Heart left ventricle (tissue), 16 donors: ENCODE measurements around the gene CDCA7. TPM values are rescaled to one million over a fixed set of nuclear protein-coding genes. Genes with fewer than 3 reads are reported as not detected.

Experiments
- ATAC-seq, 4 donors: fragments of 200-7000 bp; cut with Tn5 transposase; one replicate each; pipeline ENCODE4 v1.9.1; 2020 to 2022; ENCODE audit warnings: moderate library complexity in 4 of 4, mild to moderate bottlenecking in 3 of 4, moderate number of reproducible peaks in 1 of 4
- DNase-seq, 5 donors: peaks; one replicate each; pipeline ENCODE4 v3.0.0-alpha.2; 2020
- H3K27ac ChIP-seq, 12 donors: fragments of 200-600 bp; sonication (generic) in 4 of 12; one replicate each; pipeline versions ENCODE4 v1.5.0 to v1.8.0; 2016 to 2022; ENCODE audit warnings: mild to moderate bottlenecking in 2 of 12
- H3K27me3 ChIP-seq, 9 donors: fragments of 200-600 bp; sonication (generic) in 2 of 9; one replicate each; pipeline versions ENCODE4 v1.5.1 to v1.8.0; 2016 to 2022; ENCODE audit warnings: mild to moderate bottlenecking in 3 of 9
- H3K36me3 ChIP-seq, 9 donors: fragments of 200-600 bp; sonication (generic) in 2 of 9; one replicate each; pipeline versions ENCODE4 v1.5.0 to v1.8.0; 2018 to 2022; ENCODE audit warnings: mild to moderate bottlenecking in 2 of 9
- H3K4me1 ChIP-seq, 12 donors: fragments of 200-600 bp; sonication (generic) in 4 of 12; one replicate each; pipeline versions ENCODE4 v1.5.0 to v1.8.0; 2016 to 2022; ENCODE audit warnings: mild to moderate bottlenecking in 3 of 12
- H3K4me3 ChIP-seq, 12 donors: fragments of 200-600 bp; sonication (generic) in 4 of 12; one replicate each; pipeline versions ENCODE4 v1.5.0 to v1.8.0; 2017 to 2022; ENCODE audit warnings: mild to moderate bottlenecking in 9 of 12, moderate library complexity in 4 of 12
- H3K9me3 ChIP-seq, 12 donors: fragments of 200-600 bp; sonication (generic) in 4 of 12; one replicate each; pipeline versions ENCODE4 v1.5.0 to v1.8.0; 2016 to 2022; ENCODE audit warnings: mild to moderate bottlenecking in 1 of 12
- POLR2A ChIP-seq, 2 donors: fragments of 450-650 bp; IDR thresholded peaks; one replicate each; pipeline ENCODE4 v1.6.1; 2017; ENCODE audit warnings: antibody characterized with exemption in 2 of 2, mild to moderate bottlenecking in 2 of 2, moderate library complexity in 2 of 2
- WGBS, 4 donors: extraction: QIAGEN DNeasy Blood & Tissue Kit in 2 of 4; methylation state at CpG; one replicate each; pipeline versions ENCODE4 v1.1.5 to v1.1.7; 2013 to 2018; 5-methylcytosine and 5-hydroxymethylcytosine counted together
- intact Hi-C, 10 donors: fragments of 100-400 bp; cut with DNase I; formaldehyde crosslinking; loops; one replicate each; pipeline versions ENCODE4 v1.11.1 to v1.14.2; 2022
- polyA plus RNA-seq, 2 donors: library from polyadenylated mRNA; stranded (reverse); fragments of 200-250 nt; gene quantifications; one replicate each; pipeline ENCODE4 v1.2.3, GENCODE V29; 2013
- total RNA-seq, 9 donors: library from RNA; depleted of rRNA in 2 of 9; stranded (reverse); fragments of >200 nt in 2 of 9; fragmentation: NEBNext Ultra II Directional in 3 of 9; extraction: Animal tissue kit (Norgen Biotek cat#: 25700) in 3 of 9; gene quantifications; one replicate each; pipeline versions ENCODE4 v1.1.0 to v1.2.4, GENCODE V29; 2016 to 2023
- TF ChIP-seq, protein P1 (sequence below), 12 donors: fragments of 200-600 bp; sonication (generic) in 4 of 12; IDR thresholded peaks; one replicate each; pipeline versions ENCODE4 v1.5.0 to v1.8.0; 2018 to 2022; ENCODE audit warnings: antibody characterized with exemption in 12 of 12, mild to moderate bottlenecking in 5 of 12
- donor health status: ischemic (EF 13 %, LVEDD 7.1; RV severe dilation, severe dysfunction).
- donor health status: healthy with polysubstance abuse.
- donor health status: DM: no; HTN: yes; CAD: no.
- donor health status: DM: no; HTN: no; CAD: no.
- donor health status: ischemic (EF 25% LVEDD 6.9; RV normal size, moderate dysfunction).
- donor health status: ischemic (EF 25% LVEDD 5.7; RV mildly dilated, moderate dysfunction).
- donor health status: healthy.
- donor health status: DM: yes; HTN: yes; CAD: no.
- donor health status: ischemic (EF 35%, LVEDD 5.7; RV mildly dilated, moderate dysfunction).
- donor health status: nonischemic (EF 11% LVEDD 7.7; RV severe dilation, severe dysfunction).
- donor health status: DM: yes; HTN: yes; CAD: no.
- donor health status: PGD.
- donor health status: ischemic (EF 29% LVEDD 5.4; RV normal size, mild dysfunction).
- donor health status: nonischemic (EF 23%, LVEDD 6.1; RV moderate dilation, normal function).

CDCA7 gene
- total and polyA plus RNA-seq, 11 donors, result 0.12 to 3.7 (median 0.91) TPM

DNA sequence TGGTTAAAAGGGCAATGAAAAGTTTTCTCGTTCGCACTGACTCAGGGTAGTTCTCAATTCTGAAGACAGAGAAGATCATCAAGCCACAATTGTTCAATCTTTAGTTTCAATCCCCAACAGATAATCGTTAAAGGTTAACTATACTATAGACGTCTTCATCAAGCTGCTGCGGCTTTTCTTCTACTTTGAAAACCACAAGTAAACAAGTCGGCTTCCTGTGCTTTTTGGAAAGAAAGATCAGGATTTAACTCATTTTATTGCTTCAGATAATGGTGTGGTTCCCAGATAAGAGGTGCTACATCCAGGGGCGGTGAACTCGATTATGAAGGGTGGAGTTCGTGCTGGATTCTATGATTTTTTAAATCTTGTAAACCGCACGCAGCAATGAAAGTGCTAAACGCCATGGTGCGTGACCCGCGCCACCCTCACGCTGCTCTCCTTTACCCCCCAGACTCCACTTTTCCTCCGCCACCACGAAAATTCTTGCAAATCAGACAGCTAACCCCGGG lies 545 bp upstream of the CDCA7 start:
- H3K27me3 ChIP-seq, result peaks cover 0 to 59% (median 26%) of the 10 kb centered on the region in 9 donors
- WGBS, 4 donors, result 1 to 5% (median 2%) methylated on average over 19 of the region's 19 CpGs
- H3K9me3 ChIP-seq, result no peaks in the 10 kb centered on the region
- ATAC-seq, result no peak
- H3K4me3 ChIP-seq, result peak overlapping the region; percentile 46 to 85 (median 62)
- H3K36me3 ChIP-seq, result no peaks in the 10 kb centered on the region
- H3K4me1 ChIP-seq, result peaks cover 0 to 25% (median 5%) of the 10 kb centered on the region in 12 donors
- no peak for TF ChIP-seq POLR2A (IDR thresholded peaks at IDR 0.05)
- TF ChIP-seq, protein P1, sequence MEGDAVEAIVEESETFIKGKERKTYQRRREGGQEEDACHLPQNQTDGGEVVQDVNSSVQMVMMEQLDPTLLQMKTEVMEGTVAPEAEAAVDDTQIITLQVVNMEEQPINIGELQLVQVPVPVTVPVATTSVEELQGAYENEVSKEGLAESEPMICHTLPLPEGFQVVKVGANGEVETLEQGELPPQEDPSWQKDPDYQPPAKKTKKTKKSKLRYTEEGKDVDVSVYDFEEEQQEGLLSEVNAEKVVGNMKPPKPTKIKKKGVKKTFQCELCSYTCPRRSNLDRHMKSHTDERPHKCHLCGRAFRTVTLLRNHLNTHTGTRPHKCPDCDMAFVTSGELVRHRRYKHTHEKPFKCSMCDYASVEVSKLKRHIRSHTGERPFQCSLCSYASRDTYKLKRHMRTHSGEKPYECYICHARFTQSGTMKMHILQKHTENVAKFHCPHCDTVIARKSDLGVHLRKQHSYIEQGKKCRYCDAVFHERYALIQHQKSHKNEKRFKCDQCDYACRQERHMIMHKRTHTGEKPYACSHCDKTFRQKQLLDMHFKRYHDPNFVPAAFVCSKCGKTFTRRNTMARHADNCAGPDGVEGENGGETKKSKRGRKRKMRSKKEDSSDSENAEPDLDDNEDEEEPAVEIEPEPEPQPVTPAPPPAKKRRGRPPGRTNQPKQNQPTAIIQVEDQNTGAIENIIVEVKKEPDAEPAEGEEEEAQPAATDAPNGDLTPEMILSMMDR (IDR thresholded peaks at IDR 0.05), result no peak
- intact Hi-C loops, result loop anchor here in 1 of 10 donors (10.0 kb wide), 2 partner anchors 109 to 329 kb away; no protein-coding TSS in a partner anchor
- H3K27ac ChIP-seq, result peak overlapping the region in 6 of 12 donors; percentile 37 to 69 (median 60)
- DNase-seq, result no peak

DNA sequence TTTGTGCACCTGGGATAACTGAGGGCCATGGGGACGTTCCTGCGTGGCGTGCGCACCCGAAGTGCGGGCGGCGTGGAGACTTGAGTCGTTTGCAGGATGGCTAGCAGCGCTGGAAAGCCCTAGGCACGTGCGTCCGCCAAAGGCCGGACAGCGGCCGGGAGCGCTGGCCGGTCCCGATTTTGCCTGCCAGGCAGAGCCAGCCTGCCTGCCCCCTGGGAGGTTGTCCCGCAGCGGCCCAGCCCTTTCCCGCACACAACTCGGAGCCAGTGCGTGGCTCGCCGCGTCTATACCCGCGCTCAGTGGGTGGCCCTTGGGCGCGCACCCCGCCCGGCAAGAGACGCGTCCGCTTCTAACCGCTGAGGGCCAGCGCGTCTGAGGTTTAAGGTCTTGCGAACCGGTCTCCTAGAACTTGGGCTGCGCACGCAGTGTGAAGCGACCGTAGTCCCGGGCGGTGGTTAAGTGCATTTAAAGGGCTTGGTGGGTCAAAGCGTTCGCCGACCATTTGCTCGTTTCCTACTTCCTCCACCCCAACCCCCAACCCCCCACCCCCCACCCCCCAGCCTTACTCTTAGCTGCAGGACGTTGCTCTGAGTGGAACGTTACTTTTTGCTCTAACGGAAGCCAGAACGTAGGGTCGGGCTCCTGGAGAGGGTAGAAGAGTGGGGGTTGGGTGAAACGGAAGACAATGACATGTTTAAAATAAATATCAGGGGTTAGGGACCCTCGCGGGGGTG lies 627 bp downstream of the CDCA7 start:
- intact Hi-C loops, result loop anchor here in 2 of 10 donors (5.0 to 10.0 kb wide), 3 partner anchors 110 to 330 kb away; no protein-coding TSS in a partner anchor
- DNase-seq (peak; percentile 11 to 77 (median 41)), ATAC-seq (peak in 3 of 4 donors; percentile 63 to 81 (median 73))
- 0 to 1% (median 0%) methylated on average over 31 to 59 of the region's 59 CpGs for WGBS, 4 donors
- peaks cover 0 to 59% (median 26%) of the 10 kb centered on the region in 9 donors for H3K27me3 ChIP-seq
- H3K9me3 ChIP-seq, result no peaks in the 10 kb centered on the region
- H3K36me3 ChIP-seq, result no peaks in the 10 kb centered on the region
- TF ChIP-seq POLR2A (IDR thresholded peaks at IDR 0.05), result no peak
- TF ChIP-seq, protein P1 (IDR thresholded peaks at IDR 0.05), result no peak
- H3K4me3 ChIP-seq, result peak overlapping the region; percentile 46 to 85 (median 62)
- peaks cover 0 to 25% (median 5%) of the 10 kb centered on the region in 12 donors for H3K4me1 ChIP-seq
- peak overlapping the region in 8 of 12 donors; percentile 32 to 69 (median 56) for H3K27ac ChIP-seq

DNA sequence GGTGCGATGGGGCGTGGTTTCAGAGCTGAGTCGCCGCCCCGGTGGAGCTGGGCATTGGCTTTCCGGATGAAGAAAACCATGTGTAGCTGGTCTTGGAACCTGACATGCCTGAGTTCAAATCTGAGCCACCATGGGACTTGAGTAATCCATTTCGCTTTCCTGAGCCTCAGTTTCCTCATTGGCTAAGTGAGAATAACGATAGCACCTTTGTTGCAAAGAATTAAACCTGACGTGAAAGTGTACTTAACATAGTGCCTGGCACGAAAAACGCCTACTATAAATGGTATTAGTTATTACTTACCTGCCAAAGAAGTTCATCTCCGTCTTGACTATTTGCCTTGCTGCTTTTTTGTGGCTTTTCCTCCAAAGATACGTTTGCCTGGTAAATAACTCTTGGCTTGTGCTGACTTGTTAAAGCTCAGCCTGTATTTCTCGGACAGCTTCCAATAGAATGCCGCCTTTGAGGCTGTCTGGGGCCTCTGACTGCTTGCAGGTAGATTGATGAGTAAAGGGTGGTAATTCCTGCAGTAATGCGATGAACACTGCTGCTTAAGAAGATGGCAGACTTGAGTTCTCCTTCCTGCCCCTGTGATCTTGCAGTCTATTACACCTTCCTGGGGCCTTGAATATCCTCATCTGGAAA lies 1.3 kb downstream of the CDCA7 start:
- no peaks in the 10 kb centered on the region for H3K9me3 ChIP-seq
- peaks cover 0 to 25% (median 5%) of the 10 kb centered on the region in 12 donors for H3K4me1 ChIP-seq
- H3K27me3 ChIP-seq, result peaks cover 0 to 58% (median 26%) of the 10 kb centered on the region in 9 donors
- H3K27ac ChIP-seq, result no peak overlapping the region
- intact Hi-C loops, result loop anchor here in 2 of 10 donors (5.0 to 10.0 kb wide), 3 partner anchors 111 to 331 kb away; no protein-coding TSS in a partner anchor
- DNase-seq (no peak), ATAC-seq (no peak)
- TF ChIP-seq POLR2A (IDR thresholded peaks at IDR 0.05), result no peak
- TF ChIP-seq, protein P1 (IDR thresholded peaks at IDR 0.05), result no peak
- H3K36me3 ChIP-seq, result no peaks in the 10 kb centered on the region
- 41 to 45% (median 44%) methylated on average over 16 of the region's 16 CpGs for WGBS, 4 donors
- H3K4me3 ChIP-seq, result peak overlapping the region in 11 of 12 donors; percentile 48 to 85 (median 63)
